Nephron (organoid): ENCODE results near the gene MRGPRF.

ENCODE experiments used
- H3K27ac Mint-ChIP-seq, 3 experiments: 2 replicates each; pipeline ENCODE4 v1.8.0; 2020; ENCODE audit warnings: mixed read lengths in 3 of 3, mild to moderate bottlenecking in 2 of 3, moderate library complexity in 1 of 3
- H3K27me3 Mint-ChIP-seq: 2 replicates; pipeline ENCODE4 v1.8.0; 2021; ENCODE audit warnings: low read depth, mild to moderate bottlenecking, moderate library complexity, mixed read lengths
- H3K36me3 Mint-ChIP-seq: 2 replicates; pipeline ENCODE4 v1.8.0; 2020; ENCODE audit warnings: low read depth, mixed read lengths
- H3K4me1 Mint-ChIP-seq: 2 replicates; pipeline ENCODE4 v1.8.0; 2020; ENCODE audit warnings: mixed read lengths
- H3K4me3 Mint-ChIP-seq, 3 experiments: 2 replicates each; pipeline ENCODE4 v1.8.0; 2020; ENCODE audit warnings: mild to moderate bottlenecking in 3 of 3, mixed read lengths in 3 of 3, moderate library complexity in 2 of 3
- H3K9me3 Mint-ChIP-seq: 2 replicates; pipeline ENCODE4 v1.8.0; 2020; ENCODE audit warnings: mixed read lengths
- CTCF ChIP-seq, 3 experiments: fragments of 200-600 bp; sonication (generic); IDR thresholded peaks; one replicate each; pipeline ENCODE4 v1.5.0; 2021; ENCODE audit warnings: antibody characterized with exemption in 3 of 3; ENCODE audit not compliant: unreplicated experiment in 3 of 3

MRGPRF gene

GRCh38 chr11:68983801-68984200 lies 29.2 kb downstream of the MRGPRF start:
- Mint-ChIP-seq H3K27me3 (peaks cover 23% of the 10 kb centered on the region), H3K36me3 (peaks cover 6% of the 10 kb centered on the region), H3K9me3 (peaks cover 26% of the 10 kb centered on the region), H3K4me3 (no peak overlapping the region), H3K27ac (no peak overlapping the region), H3K4me1 (peaks cover 3% of the 10 kb centered on the region)
- TF ChIP-seq CTCF (IDR thresholded peaks at IDR 0.05; ENCODE audit: unreplicated experiment in 3 of 3) = no peak

- peaks cover 24% of the 10 kb centered on the region for H3K27me3 Mint-ChIP-seq
- no peak overlapping the region for H3K27ac Mint-ChIP-seq
- H3K9me3 Mint-ChIP-seq = peaks cover 21% of the 10 kb centered on the region
- no peak for TF ChIP-seq CTCF (IDR thresholded peaks at IDR 0.05; ENCODE audit: unreplicated experiment in 3 of 3)
- H3K36me3 Mint-ChIP-seq = peaks cover 6% of the 10 kb centered on the region
- peaks cover 16% of the 10 kb centered on the region for H3K4me1 Mint-ChIP-seq
- no peak overlapping the region for H3K4me3 Mint-ChIP-seq
These were observed 30.9 kb downstream of the MRGPRF start for GRCh38 chr11:68982134-68982533.

GRCh38 chr11:68980776-68981065 lies 32.3 kb downstream of the MRGPRF start, which contains the start of gene MRGPRD:
MRGPRD (minus strand) TSS chr11:68980986; CDS start chr11:68980986, 0 bp downstream.
- Mint-ChIP-seq H3K9me3 (peaks cover 12% of the 10 kb centered on the region), H3K36me3 (no peaks in the 10 kb centered on the region), H3K27ac (no peak within 1 kb of the TSS), H3K4me1 (peaks cover 28% of the 10 kb centered on the region), H3K4me3 (no peak within 1 kb of the TSS), H3K27me3 (peaks cover 24% of the 10 kb centered on the region)
- TF ChIP-seq CTCF (IDR thresholded peaks at IDR 0.05; ENCODE audit: unreplicated experiment in 3 of 3) = no peak

- no peak overlapping the region for H3K27ac Mint-ChIP-seq
- H3K36me3 Mint-ChIP-seq = no peaks in the 10 kb centered on the region
- peaks cover 24% of the 10 kb centered on the region for H3K27me3 Mint-ChIP-seq
- no peak for TF ChIP-seq CTCF (IDR thresholded peaks at IDR 0.05; ENCODE audit: unreplicated experiment in 3 of 3)
- H3K4me3 Mint-ChIP-seq = no peak overlapping the region
- H3K4me1 Mint-ChIP-seq = peaks cover 28% of the 10 kb centered on the region
- H3K9me3 Mint-ChIP-seq = peaks cover 12% of the 10 kb centered on the region
These were observed 32.9 kb downstream of the MRGPRF start for GRCh38 chr11:68979931-68980775.

- no peak for TF ChIP-seq CTCF (IDR thresholded peaks at IDR 0.05; ENCODE audit: unreplicated experiment in 3 of 3)
- H3K4me3 Mint-ChIP-seq = no peak overlapping the region
- H3K4me1 Mint-ChIP-seq = peaks cover 33% of the 10 kb centered on the region
- H3K27me3 Mint-ChIP-seq = peaks cover 24% of the 10 kb centered on the region
- peak overlapping the region in 2 of 3 experiments; percentile 29 for H3K27ac Mint-ChIP-seq
- H3K36me3 Mint-ChIP-seq = no peaks in the 10 kb centered on the region
- H3K9me3 Mint-ChIP-seq = peaks cover 10% of the 10 kb centered on the region
These were observed 34.0 kb downstream of the MRGPRF start for GRCh38 chr11:68978931-68979594.
